ENCODE data around the gene SGIP1. TPM values are rescaled to one million over a fixed set of nuclear protein-coding genes. Genes with fewer than 3 reads are reported as not detected.

Gene SGIP1
- total and polyA plus RNA-seq, 8 donors: 6.8 to 16.6 (median 8.6) TPM

- Histone ChIP-seq H3K27me3 (no peaks in the 10 kb centered on the region), H3K27ac (no peak overlapping the region), H3K4me1 (peaks cover 0 to 11% of the 10 kb centered on the region in 2 donors), H3K36me3 (no peaks in the 10 kb centered on the region), H3K9me3 (no peaks in the 10 kb centered on the region), H3K4me3 (no peak overlapping the region)
- intact Hi-C loops (cut with DNase I): no loop called here
- no peak for TF ChIP-seq CTCF (IDR thresholded peaks at IDR 0.05)
- ATAC-seq (no peak), DNase-seq (no peak)
These were observed 203.9 kb downstream of the SGIP1 start for GRCh38 chr1:66737836-66738235.

GRCh38 chr1:66739401-66740157 lies 205.6 kb downstream of the SGIP1 start:
- no peak overlapping the region for H3K4me3 ChIP-seq
- no peaks in the 10 kb centered on the region for H3K36me3 ChIP-seq
- intact Hi-C loops (cut with DNase I): no loop called here
- peak; percentile 13 for ATAC-seq
- TF ChIP-seq CTCF (IDR thresholded peaks at IDR 0.05): no peak
- H3K4me1 ChIP-seq: no peaks in the 10 kb centered on the region
- H3K27me3 ChIP-seq: no peaks in the 10 kb centered on the region
- no peaks in the 10 kb centered on the region for H3K9me3 ChIP-seq
- no peak overlapping the region for H3K27ac ChIP-seq
- no peak for DNase-seq

GRCh38 chr1:66745451-66745850 lies 211.5 kb downstream of the SGIP1 start:
- Histone ChIP-seq H3K9me3 (no peaks in the 10 kb centered on the region), H3K4me3 (no peak overlapping the region), H3K27ac (no peak overlapping the region), H3K36me3 (no peaks in the 10 kb centered on the region), H3K27me3 (no peaks in the 10 kb centered on the region), H3K4me1 (no peaks in the 10 kb centered on the region)
- DNase-seq: no peak
- intact Hi-C loops (cut with DNase I): no loop called here
- no peak for ATAC-seq
- no peak for TF ChIP-seq CTCF (IDR thresholded peaks at IDR 0.05)

- no peak for ATAC-seq
These were observed 213.5 kb downstream of the SGIP1 start for GRCh38 chr1:66747501-66747900.

More at GRCh38 chr1:66747501-66747900, 213.5 kb downstream of the SGIP1 start:
- TF ChIP-seq CTCF (IDR thresholded peaks at IDR 0.05): no peak
- Histone ChIP-seq H3K27me3 (peaks cover 0 to 10% of the 10 kb centered on the region in 2 donors), H3K9me3 (no peaks in the 10 kb centered on the region), H3K27ac (no peak overlapping the region), H3K4me1 (peaks cover 4 to 14% of the 10 kb centered on the region in 2 donors), H3K36me3 (no peaks in the 10 kb centered on the region), H3K4me3 (no peak overlapping the region)
- DNase-seq: no peak
- intact Hi-C loops (cut with DNase I): no loop called here
